ENCODE data around the gene ART1.
A peak's percentile ranks its signal among the peaks of the same experiment; 100 is the strongest.
"Not testable (repeated sequence)": the region's sequence is repeated elsewhere in the genome, so short reads cannot be mapped to it uniquely, and the experiment has no call there.

Gene ART1

GRCh38 chr11:3635641-3636375 lies 9.1 kb upstream of the ART1 start:
- no peak for DNase-seq

- DNase-seq: no peak
Observed at GRCh38 chr11:3637201-3637600, 7.7 kb upstream of the ART1 start.

- no peak for DNase-seq
Observed at GRCh38 chr11:3638513-3638912, 6.4 kb upstream of the ART1 start.

- no peak for DNase-seq
Observed at GRCh38 chr11:3639841-3640240, 5.1 kb upstream of the ART1 start.

GRCh38 chr11:3641191-3641590 lies 3.7 kb upstream of the ART1 start:
- no peak for DNase-seq

GRCh38 chr11:3641701-3642070 lies 3.2 kb upstream of the ART1 start, which contains the start of gene ART5:
ART5 (minus strand) TSS chr11:3641992; CDS start chr11:3641862, 130 bp downstream.
- no peak for DNase-seq

GRCh38 chr11:3642071-3642951 lies 2.6 kb upstream of the ART1 start:
- peak; percentile 87 for DNase-seq

GRCh38 chr11:3643102-3643546 lies 1.8 kb upstream of the ART1 start:
- not testable (repeated sequence) for DNase-seq

- no peak for DNase-seq
Observed at GRCh38 chr11:3645552-3645951, 624 bp downstream of the ART1 start.

GRCh38 chr11:3648843-3649242 lies 3.9 kb downstream of the ART1 start:
- not testable (repeated sequence) for DNase-seq

- not testable (repeated sequence) for DNase-seq
Observed at GRCh38 chr11:3649374-3649773, 4.4 kb downstream of the ART1 start.

- not testable (repeated sequence) for DNase-seq
Observed at GRCh38 chr11:3652514-3652913, 7.6 kb downstream of the ART1 start.

- DNase-seq: no peak
Observed at GRCh38 chr11:3655547-3655946, 10.6 kb downstream of the ART1 start.

- not testable (repeated sequence) for DNase-seq
Observed at GRCh38 chr11:3657331-3657730, 12.4 kb downstream of the ART1 start.

GRCh38 chr11:3658252-3658651 lies 13.3 kb downstream of the ART1 start:
- DNase-seq: no peak

- no peak for DNase-seq
Observed at GRCh38 chr11:3659595-3660515, 14.9 kb downstream of the ART1 start.

- no peak for DNase-seq
Observed at GRCh38 chr11:3660960-3661359, 16.0 kb downstream of the ART1 start.

- DNase-seq: no peak
Observed at GRCh38 chr11:3662856-3663255, 17.9 kb downstream of the ART1 start.

- DNase-seq: no peak
Observed at GRCh38 chr11:3664032-3664630, 19.2 kb downstream of the ART1 start.

GRCh38 chr11:3665336-3666022 lies 20.6 kb downstream of the ART1 start:
- peak; percentile 55 for DNase-seq

- DNase-seq: no peak
Observed at GRCh38 chr11:3666023-3666530, 21.1 kb downstream of the ART1 start.
